ENCODE measurements around the gene B4GALNT1. TPM values are rescaled to one million over a fixed set of nuclear protein-coding genes. Genes with fewer than 3 reads are reported as not detected.

B4GALNT1 gene
- total RNA-seq, 1 experiment from 2014 or later = 31.3 TPM

GRCh38 chr12:57580466-57580795, 52.6 kb downstream of the B4GALNT1 start:
- H3K4me2 ChIP-seq (ENCODE audit: low read length) = no peak overlapping the region
- no peak overlapping the region for H3K27ac ChIP-seq (ENCODE audit: low read depth, low read length)
- H3K36me3 ChIP-seq (ENCODE audit: control insufficient read depth in 1 of 2, insufficient read depth in 2 of 2, low read length in 2 of 2) = peaks cover 0 to 8% of the 10 kb centered on the region in 2 experiments; a peak in 3 of 4 replicates
- no peak overlapping the region for H3K4me3 ChIP-seq (replicated peaks in 1 of 2; ENCODE audit: low read depth in 1 of 2, low read length in 2 of 2)
- intact Hi-C loops (cut with micrococcal nuclease) = loop anchor here (5.0 kb wide), 1 partner anchor 112 kb away; the partner anchor contains the start of gene OS9
- H3K9ac ChIP-seq (ENCODE audit: low read length) = no peak overlapping the region
- ChIA-PET POLR2A (no interaction called here), CTCF (no interaction called here), RAD21 (ENCODE audit: low non-redundant PET in 1 of 2, low total read pairs in 2 of 2, uncharacterized antibody in 2 of 2, unreplicated experiment in 2 of 2) (no interaction called here)
- no peak overlapping the region for H2AFZ ChIP-seq (ENCODE audit: low read depth, low read length, poor library complexity, severe bottlenecking)
- no peak for TF ChIP-seq SIN3A (IDR thresholded peaks at IDR 0.05; ENCODE audit: low read depth)
- TF ChIP-seq SP1 (IDR thresholded peaks at IDR 0.05; ENCODE audit: low read depth) = no peak
- no peak for TF ChIP-seq POLR2AphosphoS5 (IDR thresholded peaks at IDR 0.05; ENCODE audit: low read depth, low read length)
- TF ChIP-seq ZNF274 (IDR thresholded peaks at IDR 0.05; ENCODE audit: low read depth, low read length) = no peak
- no peak for TF ChIP-seq EGR1 (IDR thresholded peaks at IDR 0.05; ENCODE audit: low read depth)
- no peak for TF ChIP-seq JUND (IDR thresholded peaks at IDR 0.05)
- no peak for TF ChIP-seq CEBPB (IDR thresholded peaks at IDR 0.05; ENCODE audit: low read depth)
- no peak for TF ChIP-seq MAX (IDR thresholded peaks at IDR 0.05)
- TF ChIP-seq RAD21 (IDR thresholded peaks at IDR 0.05; ENCODE audit: low read depth) = no peak
- TF ChIP-seq, protein P1, sequence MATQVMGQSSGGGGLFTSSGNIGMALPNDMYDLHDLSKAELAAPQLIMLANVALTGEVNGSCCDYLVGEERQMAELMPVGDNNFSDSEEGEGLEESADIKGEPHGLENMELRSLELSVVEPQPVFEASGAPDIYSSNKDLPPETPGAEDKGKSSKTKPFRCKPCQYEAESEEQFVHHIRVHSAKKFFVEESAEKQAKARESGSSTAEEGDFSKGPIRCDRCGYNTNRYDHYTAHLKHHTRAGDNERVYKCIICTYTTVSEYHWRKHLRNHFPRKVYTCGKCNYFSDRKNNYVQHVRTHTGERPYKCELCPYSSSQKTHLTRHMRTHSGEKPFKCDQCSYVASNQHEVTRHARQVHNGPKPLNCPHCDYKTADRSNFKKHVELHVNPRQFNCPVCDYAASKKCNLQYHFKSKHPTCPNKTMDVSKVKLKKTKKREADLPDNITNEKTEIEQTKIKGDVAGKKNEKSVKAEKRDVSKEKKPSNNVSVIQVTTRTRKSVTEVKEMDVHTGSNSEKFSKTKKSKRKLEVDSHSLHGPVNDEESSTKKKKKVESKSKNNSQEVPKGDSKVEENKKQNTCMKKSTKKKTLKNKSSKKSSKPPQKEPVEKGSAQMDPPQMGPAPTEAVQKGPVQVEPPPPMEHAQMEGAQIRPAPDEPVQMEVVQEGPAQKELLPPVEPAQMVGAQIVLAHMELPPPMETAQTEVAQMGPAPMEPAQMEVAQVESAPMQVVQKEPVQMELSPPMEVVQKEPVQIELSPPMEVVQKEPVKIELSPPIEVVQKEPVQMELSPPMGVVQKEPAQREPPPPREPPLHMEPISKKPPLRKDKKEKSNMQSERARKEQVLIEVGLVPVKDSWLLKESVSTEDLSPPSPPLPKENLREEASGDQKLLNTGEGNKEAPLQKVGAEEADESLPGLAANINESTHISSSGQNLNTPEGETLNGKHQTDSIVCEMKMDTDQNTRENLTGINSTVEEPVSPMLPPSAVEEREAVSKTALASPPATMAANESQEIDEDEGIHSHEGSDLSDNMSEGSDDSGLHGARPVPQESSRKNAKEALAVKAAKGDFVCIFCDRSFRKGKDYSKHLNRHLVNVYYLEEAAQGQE (IDR thresholded peaks at IDR 0.05; ENCODE audit: low read depth) = no peak
- no peak for TF ChIP-seq EZH2 (IDR thresholded peaks at IDR 0.05)
- TF ChIP-seq, protein P2, sequence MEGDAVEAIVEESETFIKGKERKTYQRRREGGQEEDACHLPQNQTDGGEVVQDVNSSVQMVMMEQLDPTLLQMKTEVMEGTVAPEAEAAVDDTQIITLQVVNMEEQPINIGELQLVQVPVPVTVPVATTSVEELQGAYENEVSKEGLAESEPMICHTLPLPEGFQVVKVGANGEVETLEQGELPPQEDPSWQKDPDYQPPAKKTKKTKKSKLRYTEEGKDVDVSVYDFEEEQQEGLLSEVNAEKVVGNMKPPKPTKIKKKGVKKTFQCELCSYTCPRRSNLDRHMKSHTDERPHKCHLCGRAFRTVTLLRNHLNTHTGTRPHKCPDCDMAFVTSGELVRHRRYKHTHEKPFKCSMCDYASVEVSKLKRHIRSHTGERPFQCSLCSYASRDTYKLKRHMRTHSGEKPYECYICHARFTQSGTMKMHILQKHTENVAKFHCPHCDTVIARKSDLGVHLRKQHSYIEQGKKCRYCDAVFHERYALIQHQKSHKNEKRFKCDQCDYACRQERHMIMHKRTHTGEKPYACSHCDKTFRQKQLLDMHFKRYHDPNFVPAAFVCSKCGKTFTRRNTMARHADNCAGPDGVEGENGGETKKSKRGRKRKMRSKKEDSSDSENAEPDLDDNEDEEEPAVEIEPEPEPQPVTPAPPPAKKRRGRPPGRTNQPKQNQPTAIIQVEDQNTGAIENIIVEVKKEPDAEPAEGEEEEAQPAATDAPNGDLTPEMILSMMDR (IDR thresholded peaks at IDR 0.05 in 2 of 3, conservative IDR thresholded peaks at IDR 0.05 in 1 of 3; ENCODE audit: borderline replicate concordance in 1 of 3, insufficient read depth in 1 of 3, low read depth in 2 of 3, low read length in 2 of 3) = no peak
- TF ChIP-seq EZH2phosphoT487 (IDR thresholded peaks at IDR 0.05; ENCODE audit: borderline replicate concordance) = no peak
- no peaks in the 10 kb centered on the region for H3K9me2 ChIP-seq (ENCODE audit: insufficient read depth)
- H3K4me1 ChIP-seq (ENCODE audit: control insufficient read depth in 1 of 2, insufficient read depth in 2 of 2, low read length in 2 of 2) = no peaks in the 10 kb centered on the region
- ATAC-seq = no peak
- H4K20me1 ChIP-seq (ENCODE audit: insufficient read depth) = no peaks in the 10 kb centered on the region
- BruUV-seq (replicated peaks) = no TSS peak
- no peaks in the 10 kb centered on the region for H3K9me3 ChIP-seq (ENCODE audit: control insufficient read depth in 1 of 2, insufficient read depth in 1 of 2, low read depth in 1 of 2, low read length in 2 of 2)
- no peaks in the 10 kb centered on the region for H3K79me2 ChIP-seq (ENCODE audit: insufficient read depth, low read length)
- no peaks in the 10 kb centered on the region for H3K27me3 ChIP-seq (ENCODE audit: insufficient read depth, low read length)
- DNase-seq (ENCODE audit: low read depth, low spot score) = no peak

All from HCT116 (cell line).